Lower lobe of right lung (tissue), 2 donors: ENCODE data around the gene HSPA12A. TPM values are rescaled to one million over a fixed set of nuclear protein-coding genes. Genes with fewer than 3 reads are reported as not detected.

Experiments used
- ATAC-seq, 2 donors: fragments of 200-7000 bp; cut with Tn5 transposase; one replicate each; pipeline ENCODE4 v1.9.1; 2020 to 2022; ENCODE audit warnings: mild to moderate bottlenecking in 2 of 2, moderate library complexity in 2 of 2
- DNase-seq: peaks from one replicate; pipeline ENCODE4 v3.0.0-alpha.2; 2020
- H3K27ac ChIP-seq: fragments of 200-600 bp; one replicate; pipeline ENCODE4 v1.8.0; 2022
- H3K27me3 ChIP-seq: fragments of 200-600 bp; one replicate; pipeline ENCODE4 v1.8.0; 2022; ENCODE audit warnings: low read depth
- H3K36me3 ChIP-seq: fragments of 200-600 bp; one replicate; pipeline ENCODE4 v1.8.0; 2022; ENCODE audit warnings: mild to moderate bottlenecking
- H3K4me1 ChIP-seq: fragments of 200-600 bp; one replicate; pipeline ENCODE4 v1.8.0; 2022
- H3K4me3 ChIP-seq: fragments of 200-600 bp; one replicate; pipeline ENCODE4 v1.8.0; 2022; ENCODE audit warnings: mild to moderate bottlenecking
- H3K9me3 ChIP-seq: fragments of 200-600 bp; one replicate; pipeline ENCODE4 v1.8.0; 2022
- intact Hi-C: fragments of 100-400 bp; cut with DNase I; formaldehyde crosslinking; loops from one replicate; pipeline ENCODE4 v1.11.0; 2022
- total RNA-seq: library from RNA; stranded (reverse); fragmentation: NEBNext Ultra II Directional; extraction: Animal tissue kit (Norgen Biotek cat#: 25700); gene quantifications from one replicate; pipeline ENCODE4 v1.2.1, GENCODE V29; 2021
- TF ChIP-seq, protein P1 (sequence below): fragments of 200-600 bp; IDR thresholded peaks from one replicate; pipeline ENCODE4 v1.8.0; 2022; ENCODE audit warnings: antibody characterized with exemption, mild to moderate bottlenecking
- donor health status: DM: no; HTN: yes; CAD: no; lungs with severe emphysema.

Gene HSPA12A
- total RNA-seq, 1 donor from 2014 or later = 8.8 TPM

DNA sequence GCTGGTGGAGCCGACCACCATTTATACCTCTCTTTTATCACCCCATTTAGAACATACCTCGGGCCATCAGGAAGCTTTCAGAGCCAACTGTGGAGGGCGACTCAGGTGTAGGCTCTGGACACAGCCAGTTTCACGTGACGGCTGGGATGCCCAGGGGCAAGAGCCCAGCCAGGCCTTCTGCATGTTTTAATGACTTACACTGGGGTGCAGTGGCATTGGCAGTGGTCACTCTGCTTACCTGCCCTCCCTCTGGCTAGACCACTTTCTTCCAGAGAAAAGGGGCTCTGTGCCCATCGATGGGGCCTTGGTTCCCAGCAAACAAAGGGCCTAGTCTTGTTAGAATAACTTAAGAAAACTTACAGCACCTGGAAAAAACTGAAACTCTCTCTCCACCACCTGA is 71.7 kb downstream of the HSPA12A start:
- Histone ChIP-seq H3K27me3 (peaks cover 23% of the 10 kb centered on the region), H3K27ac (no peak overlapping the region), H3K4me3 (no peak overlapping the region), H3K36me3 (no peaks in the 10 kb centered on the region), H3K4me1 (no peaks in the 10 kb centered on the region), H3K9me3 (no peaks in the 10 kb centered on the region)
- intact Hi-C loops = no loop called here
- TF ChIP-seq, protein P1, sequence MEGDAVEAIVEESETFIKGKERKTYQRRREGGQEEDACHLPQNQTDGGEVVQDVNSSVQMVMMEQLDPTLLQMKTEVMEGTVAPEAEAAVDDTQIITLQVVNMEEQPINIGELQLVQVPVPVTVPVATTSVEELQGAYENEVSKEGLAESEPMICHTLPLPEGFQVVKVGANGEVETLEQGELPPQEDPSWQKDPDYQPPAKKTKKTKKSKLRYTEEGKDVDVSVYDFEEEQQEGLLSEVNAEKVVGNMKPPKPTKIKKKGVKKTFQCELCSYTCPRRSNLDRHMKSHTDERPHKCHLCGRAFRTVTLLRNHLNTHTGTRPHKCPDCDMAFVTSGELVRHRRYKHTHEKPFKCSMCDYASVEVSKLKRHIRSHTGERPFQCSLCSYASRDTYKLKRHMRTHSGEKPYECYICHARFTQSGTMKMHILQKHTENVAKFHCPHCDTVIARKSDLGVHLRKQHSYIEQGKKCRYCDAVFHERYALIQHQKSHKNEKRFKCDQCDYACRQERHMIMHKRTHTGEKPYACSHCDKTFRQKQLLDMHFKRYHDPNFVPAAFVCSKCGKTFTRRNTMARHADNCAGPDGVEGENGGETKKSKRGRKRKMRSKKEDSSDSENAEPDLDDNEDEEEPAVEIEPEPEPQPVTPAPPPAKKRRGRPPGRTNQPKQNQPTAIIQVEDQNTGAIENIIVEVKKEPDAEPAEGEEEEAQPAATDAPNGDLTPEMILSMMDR = no peak
- no peak for DNase-seq
- ATAC-seq = no peak

DNA sequence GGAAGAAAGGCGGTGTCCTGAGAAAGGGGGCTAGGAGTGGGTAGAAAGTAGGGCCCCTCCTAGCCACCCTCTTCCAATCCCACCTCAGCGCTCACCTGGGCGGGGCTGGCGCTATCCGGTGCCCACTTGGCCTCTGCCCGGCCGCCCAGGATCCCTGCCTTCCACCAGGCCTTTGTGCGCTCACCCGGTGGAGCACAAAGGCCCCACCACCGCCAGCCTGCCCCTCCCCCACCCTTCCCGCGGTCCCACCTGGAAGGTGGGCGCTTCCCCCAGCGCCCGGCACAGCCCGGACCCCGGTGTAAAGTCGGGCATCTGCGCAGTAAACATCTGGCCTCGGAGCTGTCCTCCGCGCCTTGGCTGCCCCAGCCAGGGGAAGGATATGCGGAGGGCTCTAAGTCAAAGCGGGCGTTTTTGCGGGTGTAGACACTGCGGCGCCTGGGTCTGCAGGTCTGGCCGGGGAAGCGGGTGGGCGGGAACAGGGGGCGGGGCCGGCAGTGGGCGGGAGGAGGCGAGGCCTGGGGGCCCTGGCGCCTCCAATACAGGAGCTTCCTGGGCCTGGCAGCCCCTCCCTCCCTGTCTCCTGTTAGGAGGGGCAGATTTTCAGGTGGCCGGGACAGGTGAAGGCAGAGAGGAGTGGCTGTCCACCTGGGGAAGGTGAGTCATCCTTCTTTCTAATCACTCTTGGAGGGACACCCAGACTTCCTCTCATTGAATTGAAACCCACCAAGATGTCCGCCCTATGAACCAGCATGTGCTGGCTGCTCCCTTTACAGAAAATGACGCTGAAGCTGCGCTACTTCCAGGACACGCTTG is 72.3 kb downstream of the HSPA12A start:
- Histone ChIP-seq H3K4me1 (no peaks in the 10 kb centered on the region), H3K27me3 (peaks cover 23% of the 10 kb centered on the region), H3K27ac (no peak overlapping the region), H3K36me3 (no peaks in the 10 kb centered on the region), H3K9me3 (no peaks in the 10 kb centered on the region), H3K4me3 (peak overlapping the region; percentile 6)
- no peak for DNase-seq
- TF ChIP-seq, protein P1 = no peak
- ATAC-seq = peak; percentile 57 to 78
- intact Hi-C loops = no loop called here

DNA sequence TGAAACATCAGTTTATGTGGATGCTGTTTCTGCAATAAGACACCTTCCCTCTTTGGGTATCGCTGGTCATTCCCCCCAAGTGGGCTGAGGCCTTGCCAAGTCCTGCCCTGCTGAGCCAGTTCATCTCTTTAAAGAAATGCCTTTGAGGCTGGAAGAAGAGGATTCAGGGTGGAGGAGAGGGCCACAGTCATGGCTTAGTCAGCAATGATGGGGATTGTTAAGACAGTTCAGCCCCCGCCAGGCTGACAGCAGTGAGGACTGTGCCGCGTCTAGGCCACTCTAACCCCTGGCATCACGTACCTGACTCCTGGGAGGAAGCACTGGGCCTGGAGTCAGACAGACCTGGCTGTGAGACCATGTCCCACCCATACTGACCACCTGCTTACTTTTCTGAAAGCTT is 73.3 kb downstream of the HSPA12A start:
- Histone ChIP-seq H3K27me3 (peaks cover 23% of the 10 kb centered on the region), H3K4me3 (no peak overlapping the region), H3K4me1 (no peaks in the 10 kb centered on the region), H3K27ac (no peak overlapping the region), H3K36me3 (no peaks in the 10 kb centered on the region), H3K9me3 (no peaks in the 10 kb centered on the region)
- ATAC-seq (no peak), DNase-seq (no peak)
- intact Hi-C loops = no loop called here
- TF ChIP-seq, protein P1 = no peak

DNA sequence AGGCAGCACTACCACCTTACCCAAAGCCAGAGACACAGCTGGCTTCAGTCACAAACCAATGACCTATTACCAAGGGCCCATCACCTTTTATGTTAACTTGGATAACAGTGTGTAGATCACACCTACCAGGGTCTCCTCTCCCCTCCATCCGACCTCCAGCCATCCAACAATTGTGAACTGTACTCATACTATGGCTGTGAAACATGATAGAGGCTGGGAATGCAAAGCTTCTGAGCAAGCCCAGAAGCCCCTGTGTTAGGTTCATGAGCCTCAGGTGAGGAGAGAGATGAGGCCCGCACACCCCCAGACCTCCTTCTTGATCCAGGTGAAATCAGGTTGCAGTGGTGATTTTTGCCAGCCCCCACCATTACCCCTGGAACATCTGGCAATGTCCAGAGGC is 73.9 kb downstream of the HSPA12A start:
- H3K27me3 ChIP-seq = peaks cover 23% of the 10 kb centered on the region
- no peak overlapping the region for H3K27ac ChIP-seq
- ATAC-seq (no peak), DNase-seq (no peak)
- no peaks in the 10 kb centered on the region for H3K4me1 ChIP-seq
- intact Hi-C loops = no loop called here
- H3K36me3 ChIP-seq = no peaks in the 10 kb centered on the region
- H3K4me3 ChIP-seq = no peak overlapping the region
- H3K9me3 ChIP-seq = no peaks in the 10 kb centered on the region
- TF ChIP-seq, protein P1 = no peak

DNA sequence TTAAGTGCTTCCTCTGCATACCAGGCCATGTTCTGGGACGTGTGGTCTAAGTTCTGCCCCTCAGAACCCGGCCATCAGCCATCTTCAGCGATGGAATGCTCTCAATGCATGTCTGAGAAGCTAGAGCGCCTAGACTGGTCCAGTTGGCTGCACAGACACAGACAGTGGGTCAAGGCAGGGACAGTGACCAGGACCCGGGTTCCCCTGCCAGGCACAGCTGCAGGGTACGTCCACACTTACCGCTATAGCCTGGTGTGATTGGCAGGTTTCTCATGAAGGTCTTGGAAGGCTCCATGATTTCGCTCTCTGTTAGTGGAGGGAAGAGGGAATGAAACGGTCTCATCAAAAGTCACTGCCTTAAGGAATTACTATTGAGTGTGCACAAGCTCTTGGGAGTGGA is 74.3 kb downstream of the HSPA12A start:
- Histone ChIP-seq H3K27ac (no peak overlapping the region), H3K9me3 (no peaks in the 10 kb centered on the region), H3K4me1 (no peaks in the 10 kb centered on the region), H3K4me3 (no peak overlapping the region), H3K27me3 (peaks cover 23% of the 10 kb centered on the region), H3K36me3 (no peaks in the 10 kb centered on the region)
- intact Hi-C loops = no loop called here
- ATAC-seq (no peak), DNase-seq (no peak)
- TF ChIP-seq, protein P1 = no peak
